ENCODE data around the gene SORCS2.
A peak's percentile ranks its signal among the peaks of the same experiment; 100 is the strongest.

The SORCS2 gene

DNA sequence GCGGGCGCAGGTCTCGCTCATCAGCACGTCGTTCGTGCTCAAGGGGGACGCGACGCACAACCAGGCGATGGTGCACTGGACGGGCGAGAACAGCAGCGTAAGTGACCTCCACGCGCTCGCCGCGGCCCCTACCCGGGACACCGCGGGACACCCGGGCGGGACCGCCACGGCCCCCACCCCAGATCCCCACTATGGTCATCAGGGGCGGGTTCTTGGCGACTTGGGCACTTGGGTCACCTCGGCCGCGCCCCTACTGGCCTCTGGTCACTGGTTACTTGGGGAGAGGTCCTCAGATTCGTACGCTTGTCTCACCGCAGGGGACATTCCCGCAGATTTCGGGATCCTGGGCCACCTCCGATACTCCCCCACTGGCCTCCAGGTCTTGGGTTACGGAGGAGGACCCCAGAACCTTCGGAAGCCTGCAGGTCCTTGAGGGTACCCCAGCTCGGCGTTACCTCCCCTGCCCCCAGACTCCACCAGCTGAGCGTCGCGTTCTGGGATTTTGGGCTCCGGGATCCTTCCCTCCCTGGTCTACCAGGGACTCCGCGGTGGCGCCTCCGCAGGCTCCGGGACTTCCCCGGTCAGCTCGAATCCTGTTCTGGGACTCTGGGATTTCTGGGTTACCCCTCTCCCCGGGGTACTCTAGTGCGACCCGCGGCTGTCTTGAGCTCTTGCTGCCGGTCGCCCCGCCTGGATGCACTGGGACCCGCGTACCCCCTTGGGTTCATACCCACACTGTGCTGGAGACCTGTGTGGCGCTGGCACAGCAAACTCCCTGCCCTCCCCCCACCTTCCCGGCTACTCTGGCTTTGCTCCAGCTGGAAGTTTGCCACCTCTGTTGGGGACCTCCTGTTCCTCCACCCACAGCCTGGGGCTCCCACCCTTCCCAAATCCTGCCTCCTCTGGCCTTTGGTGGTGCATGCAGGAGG lies 956 bp downstream of the SORCS2 start:
- Mint-ChIP-seq H3K27ac (no peak overlapping the region), H3K27me3 (peaks cover 64 to 91% of the 10 kb centered on the region in 2 donors), H3K4me1 (ENCODE audit: low read depth in 2 of 2) (peaks cover 0 to 4% of the 10 kb centered on the region in 2 donors), H3K4me3 (peak overlapping the region; percentile 60 to 64), H3K36me3 (ENCODE audit: insufficient read depth) (no peaks in the 10 kb centered on the region), H3K9me3 (no peaks in the 10 kb centered on the region)
- no peak for ATAC-seq (replicated peaks)
- no peak for DNase-seq

DNA sequence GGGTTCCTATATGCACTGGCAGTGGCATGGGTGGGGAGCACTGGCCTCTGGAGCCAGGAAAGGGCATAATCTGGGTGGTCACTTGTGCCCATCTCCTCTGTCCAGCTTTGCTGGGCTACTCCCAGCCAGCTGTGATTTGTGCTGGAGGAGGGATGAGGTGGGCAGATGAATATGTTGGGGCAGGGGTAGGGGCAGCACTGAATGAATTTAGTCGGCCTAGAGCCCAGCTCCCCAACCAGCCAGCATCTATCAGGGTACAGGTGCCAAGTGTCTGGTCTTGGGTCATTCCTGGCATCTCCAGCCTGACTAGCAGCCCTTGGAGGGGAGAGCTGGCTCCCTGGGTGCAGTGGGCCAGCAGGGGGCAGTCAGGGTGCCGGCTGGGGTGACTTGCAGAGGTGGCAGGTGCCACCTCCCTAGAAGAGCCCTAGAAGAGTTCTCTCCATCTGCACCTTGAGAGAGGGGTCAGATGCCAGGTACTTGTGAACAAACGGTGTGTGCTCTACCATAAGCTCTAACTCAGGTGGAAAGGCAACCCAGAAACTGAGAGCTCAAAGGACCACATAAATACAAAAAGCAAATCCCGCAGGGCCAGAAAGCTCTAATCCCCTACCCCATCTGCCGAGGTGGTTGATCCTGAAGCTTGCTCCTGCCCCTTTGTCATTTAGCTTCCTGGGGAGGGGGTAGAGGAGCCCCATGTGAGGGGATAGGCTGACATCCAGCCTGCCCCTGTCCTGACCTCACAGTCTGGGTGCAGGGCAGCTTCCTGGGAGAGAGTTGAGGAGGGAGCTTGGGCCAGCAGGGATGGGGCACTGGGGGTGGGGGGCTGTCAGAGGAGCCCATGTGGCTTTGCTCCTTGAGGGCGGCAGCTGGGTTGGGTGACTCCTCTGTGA lies 2.2 kb downstream of the SORCS2 start:
- ATAC-seq (replicated peaks) (no peak), DNase-seq (peak in 1 of 3 experiments; percentile 32)
- H3K4me3 Mint-ChIP-seq: no peak overlapping the region
- no peak overlapping the region for H3K27ac Mint-ChIP-seq
- H3K36me3 Mint-ChIP-seq (ENCODE audit: insufficient read depth): no peaks in the 10 kb centered on the region
- H3K4me1 Mint-ChIP-seq (ENCODE audit: low read depth in 2 of 2): peaks cover 0 to 4% of the 10 kb centered on the region in 2 donors
- no peaks in the 10 kb centered on the region for H3K9me3 Mint-ChIP-seq
- peaks cover 64 to 91% of the 10 kb centered on the region in 2 donors for H3K27me3 Mint-ChIP-seq

DNA sequence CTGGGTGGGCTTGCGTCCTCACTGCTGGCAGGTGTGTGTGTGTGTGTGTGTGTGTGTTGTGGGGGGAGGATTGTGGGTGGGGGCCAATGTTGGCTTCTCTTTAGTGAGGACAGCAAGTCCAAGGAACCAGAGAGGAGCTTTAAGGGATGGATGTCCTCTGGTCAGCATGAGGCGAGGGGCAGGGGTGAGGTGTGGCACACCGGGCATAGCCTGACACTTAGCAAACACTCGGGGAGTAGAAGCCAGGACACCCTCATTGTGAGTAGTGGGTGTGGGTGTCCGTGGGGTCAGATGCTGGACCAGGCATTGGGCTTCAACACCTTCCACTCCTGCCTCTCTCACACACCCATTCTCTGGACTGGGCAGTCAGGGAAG lies 2.8 kb downstream of the SORCS2 start:
- ATAC-seq (replicated peaks) (no peak), DNase-seq (no peak)
- Mint-ChIP-seq H3K4me1 (ENCODE audit: low read depth in 2 of 2) (peaks cover 0 to 4% of the 10 kb centered on the region in 2 donors), H3K27ac (no peak overlapping the region), H3K4me3 (no peak overlapping the region), H3K9me3 (no peaks in the 10 kb centered on the region), H3K36me3 (ENCODE audit: insufficient read depth) (peaks cover 3% of the 10 kb centered on the region), H3K27me3 (peaks cover 57 to 91% of the 10 kb centered on the region in 2 donors)

DNA sequence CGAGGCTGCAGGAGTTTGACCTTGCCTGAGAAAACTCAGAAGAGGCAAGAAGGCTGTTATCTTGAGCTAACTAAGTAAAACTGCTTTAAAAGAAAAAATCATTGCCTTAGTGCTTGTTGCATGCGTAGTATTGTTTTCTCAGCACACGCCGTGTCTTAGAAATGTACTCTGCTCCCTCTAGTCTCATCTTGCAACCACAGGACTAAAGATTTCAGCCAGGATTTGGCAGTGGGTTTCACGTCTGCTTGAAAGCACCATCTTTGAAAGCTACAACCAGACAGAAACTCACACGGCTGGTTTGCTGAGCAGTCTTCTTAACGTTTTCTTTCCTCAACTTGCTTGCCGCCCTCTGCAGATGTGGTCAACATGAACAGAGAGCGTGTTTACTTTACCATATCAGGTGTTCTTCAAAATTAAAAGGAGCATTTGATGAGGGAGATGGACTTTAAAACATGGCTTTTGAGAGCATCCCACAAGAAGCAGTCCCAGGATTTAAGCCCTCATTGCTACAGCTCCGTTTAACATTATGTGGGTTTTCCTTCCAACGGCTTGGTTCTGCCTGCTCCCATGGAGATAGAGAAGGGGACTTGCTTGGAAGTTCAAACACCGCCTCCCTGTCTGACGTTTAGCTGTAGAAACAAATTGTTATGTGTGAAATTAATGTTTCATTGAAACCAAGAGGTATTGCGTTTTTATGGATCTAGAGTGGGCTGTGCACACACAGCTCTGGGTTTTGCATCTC lies 3.4 kb downstream of the SORCS2 start:
- Mint-ChIP-seq H3K27ac (no peak overlapping the region), H3K4me1 (ENCODE audit: low read depth in 2 of 2) (peaks cover 0 to 4% of the 10 kb centered on the region in 2 donors), H3K36me3 (ENCODE audit: insufficient read depth) (peaks cover 3% of the 10 kb centered on the region), H3K27me3 (peaks cover 52 to 91% of the 10 kb centered on the region in 2 donors), H3K9me3 (no peaks in the 10 kb centered on the region), H3K4me3 (no peak overlapping the region)
- no peak for DNase-seq
- no peak for ATAC-seq (replicated peaks)

DNA sequence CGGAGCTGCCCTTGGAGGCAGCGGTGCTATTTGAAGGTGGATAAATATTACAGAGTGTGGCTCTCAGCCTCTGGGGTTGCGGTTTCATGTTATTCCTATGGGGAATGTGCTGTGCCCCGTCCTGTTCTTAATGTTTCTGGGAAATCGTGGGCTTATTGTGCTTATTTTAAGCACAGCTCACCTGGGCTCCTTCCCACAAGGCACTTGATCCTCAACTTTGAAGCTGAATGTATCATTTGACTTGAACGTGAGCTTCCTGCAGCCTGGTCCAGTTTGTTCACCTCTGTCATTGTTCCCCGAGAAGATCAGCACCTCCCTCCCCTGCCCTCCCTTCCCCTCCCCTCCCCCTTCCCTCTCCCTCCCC lies 3.9 kb downstream of the SORCS2 start:
- H3K4me1 Mint-ChIP-seq (ENCODE audit: low read depth in 2 of 2): peaks cover 0 to 4% of the 10 kb centered on the region in 2 donors
- peaks cover 57 to 91% of the 10 kb centered on the region in 2 donors for H3K27me3 Mint-ChIP-seq
- H3K36me3 Mint-ChIP-seq (ENCODE audit: insufficient read depth): peaks cover 3% of the 10 kb centered on the region
- H3K27ac Mint-ChIP-seq: no peak overlapping the region
- no peak overlapping the region for H3K4me3 Mint-ChIP-seq
- DNase-seq (no peak), ATAC-seq (replicated peaks) (no peak)
- H3K9me3 Mint-ChIP-seq: no peaks in the 10 kb centered on the region

DNA sequence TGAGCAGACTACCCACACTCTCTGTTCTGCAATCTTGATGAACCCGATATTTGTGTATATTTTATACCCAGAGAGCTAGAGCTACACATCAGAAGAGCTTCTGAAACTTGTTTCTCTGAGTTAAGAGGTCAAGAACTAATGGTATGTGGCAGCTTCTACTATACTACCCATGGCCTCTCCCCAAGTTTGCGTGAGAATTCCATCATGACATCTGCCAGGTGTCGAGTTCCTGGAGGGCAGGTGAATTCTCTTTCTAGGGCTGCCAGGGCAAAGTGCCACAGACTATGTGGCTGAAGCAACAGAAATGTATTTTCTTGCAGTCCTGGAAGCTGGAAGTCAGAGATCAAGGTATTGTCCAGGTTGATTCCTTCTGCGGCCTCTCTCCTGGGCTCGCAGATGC lies 4.4 kb downstream of the SORCS2 start:
- ATAC-seq (replicated peaks): no peak
- peaks cover 3% of the 10 kb centered on the region for H3K36me3 Mint-ChIP-seq (ENCODE audit: insufficient read depth)
- peaks cover 62 to 91% of the 10 kb centered on the region in 2 donors for H3K27me3 Mint-ChIP-seq
- DNase-seq: no peak
- H3K9me3 Mint-ChIP-seq: no peaks in the 10 kb centered on the region
- H3K4me3 Mint-ChIP-seq: no peak overlapping the region
- H3K27ac Mint-ChIP-seq: no peak overlapping the region
- peaks cover 0 to 4% of the 10 kb centered on the region in 2 donors for H3K4me1 Mint-ChIP-seq (ENCODE audit: low read depth in 2 of 2)

DNA sequence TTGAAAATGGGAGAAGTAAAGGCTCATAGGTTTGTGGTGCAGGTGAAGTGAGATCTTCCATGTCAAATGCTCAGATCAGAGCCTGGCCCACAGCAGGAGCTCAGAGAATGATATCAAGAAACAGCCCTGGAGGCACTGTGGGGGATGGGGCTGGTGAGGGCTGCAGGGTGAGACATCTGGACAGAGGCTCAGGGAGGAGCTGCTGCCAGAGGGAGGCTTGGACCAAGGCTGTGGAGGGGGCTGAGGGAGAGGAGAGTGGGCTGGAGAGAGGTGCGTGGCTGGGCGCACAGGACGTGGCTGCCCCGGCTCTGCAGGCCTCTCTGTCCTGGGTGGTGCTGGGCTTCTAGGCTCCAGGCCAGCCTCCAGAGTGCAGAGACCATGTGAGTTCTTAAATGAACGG lies 5.6 kb downstream of the SORCS2 start:
- Mint-ChIP-seq H3K4me1 (ENCODE audit: low read depth in 2 of 2) (peaks cover 0 to 2% of the 10 kb centered on the region in 2 donors), H3K27ac (no peak overlapping the region), H3K9me3 (no peaks in the 10 kb centered on the region), H3K4me3 (no peak overlapping the region), H3K36me3 (ENCODE audit: insufficient read depth) (peaks cover 3% of the 10 kb centered on the region), H3K27me3 (peaks cover 68 to 97% of the 10 kb centered on the region in 2 donors)
- ATAC-seq (replicated peaks) (no peak), DNase-seq (no peak)

DNA sequence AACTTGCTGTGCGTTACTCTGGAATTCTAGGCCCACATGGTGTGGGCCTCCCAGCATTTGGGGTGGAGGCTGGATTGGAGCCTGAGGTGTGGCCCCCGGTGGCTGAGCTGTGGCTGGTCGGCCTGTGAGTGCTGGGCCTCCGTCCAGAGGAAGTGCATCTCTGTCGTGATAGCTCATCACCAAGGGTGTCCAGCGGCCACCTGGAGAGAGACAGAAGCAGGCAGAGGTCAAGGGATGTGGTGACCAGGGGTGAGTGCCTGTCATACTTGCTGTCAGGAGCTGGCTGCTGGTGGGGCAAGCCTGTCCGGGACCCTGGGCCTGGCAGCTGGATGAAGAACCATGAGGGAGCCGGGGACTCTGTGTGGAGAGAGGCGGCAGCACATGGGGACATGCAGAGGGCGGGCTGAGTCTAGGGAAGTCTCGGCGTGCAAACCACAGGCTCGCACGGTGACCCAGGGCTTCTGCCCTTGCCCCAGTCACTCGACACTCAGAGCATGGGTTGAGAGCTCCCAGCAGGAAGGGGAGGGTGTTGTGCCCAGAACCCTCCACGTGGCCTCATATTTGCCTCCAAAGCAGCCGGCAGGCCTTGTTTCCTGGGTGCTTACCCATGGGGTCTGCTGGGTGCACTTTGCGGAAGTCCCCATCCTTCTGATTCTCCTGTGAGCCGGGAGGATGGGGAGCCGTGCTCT lies 6.2 kb downstream of the SORCS2 start:
- Mint-ChIP-seq H3K27ac (no peak overlapping the region), H3K9me3 (no peaks in the 10 kb centered on the region), H3K27me3 (peaks cover 68 to 92% of the 10 kb centered on the region in 2 donors), H3K36me3 (ENCODE audit: insufficient read depth) (peaks cover 3% of the 10 kb centered on the region), H3K4me3 (no peak overlapping the region), H3K4me1 (ENCODE audit: low read depth in 2 of 2) (peaks cover 0 to 2% of the 10 kb centered on the region in 2 donors)
- ATAC-seq (replicated peaks) (no peak), DNase-seq (no peak)

DNA sequence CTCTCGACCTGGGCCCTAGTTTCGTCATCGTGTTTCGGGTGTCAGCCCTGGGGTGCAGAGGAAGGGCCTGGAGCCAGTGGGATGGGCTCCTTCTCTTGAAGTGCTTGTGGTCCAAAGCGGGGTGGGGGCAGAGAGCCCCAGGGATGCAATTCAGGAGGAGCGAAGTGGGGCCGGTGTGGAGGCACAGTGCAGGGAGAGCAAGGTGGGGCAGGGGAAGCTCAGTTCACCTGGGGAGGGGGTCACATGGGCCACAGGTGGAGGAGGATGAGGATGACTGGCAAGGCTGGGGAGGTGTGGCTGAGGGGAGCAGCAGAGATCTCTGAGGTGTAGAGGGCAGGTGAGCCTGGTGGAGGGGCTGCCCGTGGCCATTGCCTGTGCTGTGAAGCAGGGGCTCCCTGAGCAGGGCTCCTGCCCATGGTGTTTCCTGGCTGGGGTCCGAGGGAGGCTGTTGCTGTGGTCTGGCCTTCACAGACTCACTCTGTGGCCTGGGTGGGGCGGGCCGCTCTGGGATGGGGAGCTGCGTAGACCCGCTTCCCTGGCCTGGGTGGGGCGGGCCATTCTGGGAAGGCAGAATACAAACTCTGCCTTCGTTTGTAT lies 6.9 kb downstream of the SORCS2 start:
- Mint-ChIP-seq H3K27ac (no peak overlapping the region), H3K4me3 (no peak overlapping the region), H3K36me3 (ENCODE audit: insufficient read depth) (peaks cover 3% of the 10 kb centered on the region), H3K4me1 (ENCODE audit: low read depth in 2 of 2) (peaks cover 0 to 2% of the 10 kb centered on the region in 2 donors), H3K9me3 (no peaks in the 10 kb centered on the region), H3K27me3 (peaks cover 71 to 90% of the 10 kb centered on the region in 2 donors)
- DNase-seq: no peak
- ATAC-seq (replicated peaks): no peak

DNA sequence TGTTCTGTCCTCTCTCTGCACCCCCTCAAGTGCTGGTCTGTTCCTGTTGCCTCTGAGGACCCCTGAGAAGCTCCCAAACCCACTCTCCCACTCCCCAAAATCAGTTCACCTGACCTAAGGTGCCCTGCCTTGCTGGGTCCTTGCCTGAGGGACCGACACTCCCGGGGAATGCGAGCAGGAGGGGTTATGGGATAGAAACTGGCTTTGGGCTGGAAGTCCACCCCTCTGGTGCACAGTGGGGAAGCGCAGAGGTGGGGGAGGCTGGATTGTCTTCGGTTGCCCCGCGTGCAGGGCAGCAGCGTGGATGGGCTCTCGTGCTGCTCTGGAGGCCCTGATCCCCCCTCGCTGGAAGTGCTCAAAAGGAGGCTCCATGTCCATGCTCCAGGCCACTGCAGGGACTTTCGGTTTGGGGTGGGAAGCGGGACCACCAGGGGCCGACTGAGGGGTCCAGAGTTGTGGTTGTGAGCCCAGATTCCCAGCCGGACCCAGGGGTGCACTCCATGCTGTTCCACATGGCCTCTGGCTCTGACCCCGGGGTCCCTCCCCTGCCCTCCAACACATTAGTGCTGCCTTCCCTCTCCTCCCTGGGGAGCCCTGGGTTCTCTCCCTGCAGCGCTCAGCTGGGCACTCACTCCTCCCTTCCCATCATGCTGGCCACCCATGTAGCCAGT lies 7.6 kb downstream of the SORCS2 start:
- ATAC-seq (replicated peaks): no peak
- Mint-ChIP-seq H3K4me3 (no peak overlapping the region), H3K27ac (no peak overlapping the region), H3K9me3 (no peaks in the 10 kb centered on the region), H3K4me1 (ENCODE audit: low read depth in 2 of 2) (peaks cover 0 to 2% of the 10 kb centered on the region in 2 donors), H3K36me3 (ENCODE audit: insufficient read depth) (peaks cover 3% of the 10 kb centered on the region), H3K27me3 (peaks cover 69 to 90% of the 10 kb centered on the region in 2 donors)
- no peak for DNase-seq

DNA sequence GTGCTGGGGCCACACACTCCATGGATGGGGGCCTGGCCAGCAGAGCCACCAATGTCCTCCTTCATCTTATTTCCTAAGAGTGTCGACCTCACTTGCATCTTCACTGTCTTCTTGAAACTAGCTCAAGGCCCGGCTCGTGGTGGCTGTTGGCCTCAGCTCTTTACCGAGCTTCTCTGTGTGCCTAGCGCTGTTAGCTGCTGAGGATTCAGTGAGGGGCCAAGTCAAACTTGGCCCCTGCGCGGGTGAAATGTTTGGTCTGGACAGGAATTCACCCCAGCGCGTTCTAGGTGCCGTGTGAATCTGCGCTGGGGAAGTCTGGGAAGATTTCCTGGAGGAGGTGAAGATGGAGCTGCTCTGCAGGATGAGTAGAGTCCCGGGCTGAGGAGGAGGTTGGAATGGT lies 8.5 kb downstream of the SORCS2 start:
- peaks cover 71 to 90% of the 10 kb centered on the region in 2 donors for H3K27me3 Mint-ChIP-seq
- H3K27ac Mint-ChIP-seq: no peak overlapping the region
- H3K9me3 Mint-ChIP-seq: no peaks in the 10 kb centered on the region
- H3K4me1 Mint-ChIP-seq (ENCODE audit: low read depth in 2 of 2): peaks cover 0 to 2% of the 10 kb centered on the region in 2 donors
- peaks cover 3% of the 10 kb centered on the region for H3K36me3 Mint-ChIP-seq (ENCODE audit: insufficient read depth)
- H3K4me3 Mint-ChIP-seq: no peak overlapping the region
- DNase-seq (no peak), ATAC-seq (replicated peaks) (no peak)
